Measurements from ENCODE around the gene MNS1.
"Not testable (repeated sequence)": the region's sequence is repeated elsewhere in the genome, so short reads cannot be mapped to it uniquely, and the experiment has no call there.

The MNS1 gene, protein sequence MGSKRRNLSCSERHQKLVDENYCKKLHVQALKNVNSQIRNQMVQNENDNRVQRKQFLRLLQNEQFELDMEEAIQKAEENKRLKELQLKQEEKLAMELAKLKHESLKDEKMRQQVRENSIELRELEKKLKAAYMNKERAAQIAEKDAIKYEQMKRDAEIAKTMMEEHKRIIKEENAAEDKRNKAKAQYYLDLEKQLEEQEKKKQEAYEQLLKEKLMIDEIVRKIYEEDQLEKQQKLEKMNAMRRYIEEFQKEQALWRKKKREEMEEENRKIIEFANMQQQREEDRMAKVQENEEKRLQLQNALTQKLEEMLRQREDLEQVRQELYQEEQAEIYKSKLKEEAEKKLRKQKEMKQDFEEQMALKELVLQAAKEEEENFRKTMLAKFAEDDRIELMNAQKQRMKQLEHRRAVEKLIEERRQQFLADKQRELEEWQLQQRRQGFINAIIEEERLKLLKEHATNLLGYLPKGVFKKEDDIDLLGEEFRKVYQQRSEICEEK

GRCh38 chr15:56464893-56465520 is at the start of gene MNS1:
MNS1 (minus strand) TSS chr15:56465137; CDS start chr15:56464972, 165 bp downstream.
- peak; percentile 3 to 91 (median 76) for DNase-seq

DNA sequence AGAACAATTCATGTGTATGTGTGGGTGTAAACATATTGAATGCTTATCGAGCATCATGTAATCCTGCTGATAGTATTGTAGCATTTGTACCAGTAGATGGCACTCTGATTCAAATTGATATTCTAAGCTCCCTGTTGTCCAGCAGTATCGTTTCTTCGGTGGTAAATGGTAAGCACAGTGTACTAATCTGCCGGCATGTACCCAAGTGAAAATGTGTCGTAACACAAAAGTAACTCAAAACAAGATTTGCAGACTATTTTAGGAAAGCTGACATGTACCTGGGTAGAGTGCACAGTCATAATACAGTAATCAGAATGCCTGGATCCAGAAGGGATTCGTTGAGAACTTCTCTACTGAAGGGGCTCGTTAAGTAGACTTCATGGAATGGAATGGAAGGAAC is 31.7 kb upstream of the MNS1 start:
- peak in 2 of 51 donors; percentile 25 to 52 for DNase-seq

GRCh38 chr15:56495533-56495932 is 30.6 kb upstream of the MNS1 start:
- no peak for DNase-seq

DNA sequence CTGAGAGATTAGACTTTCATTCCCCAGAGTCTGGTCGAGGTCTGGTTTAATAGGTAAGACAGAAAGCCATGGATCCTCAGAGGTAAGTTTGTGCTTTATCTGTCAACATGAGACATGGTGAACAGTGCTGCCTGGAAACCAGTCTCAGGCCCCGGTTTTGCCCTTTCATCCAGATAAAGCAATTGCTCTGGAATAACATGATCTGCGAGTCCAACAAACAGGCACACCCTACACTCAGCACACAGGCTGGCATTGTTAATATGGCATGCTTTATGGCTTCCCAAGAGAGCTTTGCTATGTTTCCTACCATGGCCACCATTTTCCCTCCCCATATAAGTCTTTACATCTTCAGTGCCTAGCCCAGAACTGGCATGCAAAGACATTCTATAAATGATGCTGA is 30.1 kb upstream of the MNS1 start:
- no peak for DNase-seq

DNA sequence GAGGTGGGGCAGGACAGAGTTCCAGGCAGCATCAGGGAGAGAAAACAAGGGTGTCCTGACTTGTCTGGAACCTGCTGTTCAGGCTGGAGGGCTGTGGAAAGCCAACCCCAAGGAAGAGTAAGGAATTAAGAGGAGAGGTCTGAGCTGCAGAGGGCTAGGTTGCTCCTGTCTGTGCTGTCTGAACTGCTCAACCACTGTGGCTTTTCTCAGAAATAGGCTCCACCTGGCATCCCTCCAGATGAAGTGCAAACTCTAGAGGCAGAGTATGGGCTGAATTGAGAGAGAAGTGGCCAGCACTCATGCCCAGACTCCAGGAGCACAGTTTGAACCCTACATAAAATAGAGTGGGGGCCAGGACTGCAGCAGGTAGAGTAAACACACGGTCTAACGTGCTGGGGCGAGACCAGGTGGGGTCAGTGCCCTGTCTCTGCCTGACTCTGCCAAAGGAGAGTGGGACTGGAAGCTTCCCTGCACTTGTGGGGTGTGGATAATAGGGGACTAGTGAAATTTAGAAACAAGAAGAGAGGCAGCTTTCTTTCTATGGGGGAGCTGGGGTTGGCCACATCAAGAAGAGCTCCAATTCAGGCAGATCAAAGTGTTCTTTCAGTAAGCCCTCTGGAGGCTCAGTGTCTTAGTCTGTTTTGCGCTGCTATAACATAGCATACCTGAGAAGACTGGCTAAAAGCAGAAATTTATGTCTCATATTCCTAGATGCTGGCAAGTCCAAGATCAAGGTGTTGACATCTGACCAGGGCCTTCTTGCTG is 28.0 kb upstream of the MNS1 start:
- DNase-seq: no peak

DNA sequence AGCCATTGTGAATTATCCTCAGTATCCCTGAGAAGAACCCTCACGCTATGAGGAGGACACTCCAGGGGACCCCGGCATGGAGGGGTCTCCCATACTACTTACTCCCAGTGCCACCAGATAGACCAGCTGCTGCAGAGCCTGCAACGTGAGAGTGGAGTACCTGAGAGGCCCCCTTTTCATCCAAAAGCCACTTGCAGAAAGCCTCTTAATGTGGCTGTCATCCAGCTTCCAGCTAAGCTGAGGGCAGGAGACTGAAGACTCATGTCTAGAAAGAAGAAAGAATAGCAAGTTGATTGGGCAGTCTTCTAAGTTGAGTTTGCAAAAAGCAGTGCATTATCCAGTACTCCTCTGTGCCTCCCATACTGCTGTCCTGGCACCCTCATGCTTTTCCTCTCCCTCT is 27.3 kb upstream of the MNS1 start:
- no peak for DNase-seq

DNA sequence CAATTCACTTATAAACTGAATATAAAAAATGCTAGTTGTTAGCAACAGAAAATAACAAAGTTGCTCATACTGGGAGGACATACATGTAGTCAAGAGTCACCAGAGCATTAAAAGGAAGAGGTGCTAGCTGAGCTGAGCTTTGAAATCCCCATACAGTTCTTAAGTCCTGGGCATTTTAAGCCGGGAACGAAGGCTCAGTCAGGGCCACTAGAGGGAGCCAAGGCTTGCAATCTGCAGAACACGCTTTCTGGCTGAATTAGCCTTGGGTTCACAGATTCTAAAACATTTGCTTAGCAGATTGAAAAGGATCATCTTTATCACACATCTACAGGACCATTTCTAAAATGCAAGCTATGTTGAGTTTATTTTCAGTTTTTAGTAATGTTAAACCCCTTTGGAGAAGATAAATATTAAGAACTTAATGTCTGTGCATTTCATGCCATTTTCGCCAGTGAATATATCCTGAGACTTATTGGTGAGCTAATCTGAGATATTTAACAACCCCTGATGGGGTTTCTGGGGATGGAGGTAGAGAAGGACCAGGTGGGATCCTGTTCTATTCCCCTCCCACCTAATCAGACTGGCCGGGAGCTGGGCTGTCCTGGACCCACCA is 26.3 kb upstream of the MNS1 start:
- DNase-seq: peak in 38 of 51 donors; percentile 2 to 75 (median 34)

DNA sequence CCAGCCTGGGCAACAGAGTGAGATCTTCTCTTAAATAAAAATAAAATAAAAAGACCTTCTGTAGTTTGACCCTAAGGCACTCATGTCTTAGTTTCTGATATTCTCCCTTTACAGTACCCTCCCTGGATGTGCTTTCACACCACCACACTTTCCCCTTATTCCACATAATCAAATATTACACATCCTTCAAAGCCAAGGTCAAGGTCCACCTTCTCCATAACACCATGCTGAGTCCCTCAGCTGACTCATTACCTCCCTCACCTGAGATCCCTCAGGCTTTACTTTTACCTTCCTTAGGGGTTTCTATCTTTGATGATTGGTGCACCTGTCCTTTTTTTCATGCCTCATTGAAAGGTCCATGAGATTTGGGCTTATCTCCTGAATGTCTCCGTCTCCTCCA is 25.5 kb upstream of the MNS1 start:
- no peak for DNase-seq

- not testable (repeated sequence) for DNase-seq
Observed at GRCh38 chr15:56486206-56486605, 21.3 kb upstream of the MNS1 start.

DNA sequence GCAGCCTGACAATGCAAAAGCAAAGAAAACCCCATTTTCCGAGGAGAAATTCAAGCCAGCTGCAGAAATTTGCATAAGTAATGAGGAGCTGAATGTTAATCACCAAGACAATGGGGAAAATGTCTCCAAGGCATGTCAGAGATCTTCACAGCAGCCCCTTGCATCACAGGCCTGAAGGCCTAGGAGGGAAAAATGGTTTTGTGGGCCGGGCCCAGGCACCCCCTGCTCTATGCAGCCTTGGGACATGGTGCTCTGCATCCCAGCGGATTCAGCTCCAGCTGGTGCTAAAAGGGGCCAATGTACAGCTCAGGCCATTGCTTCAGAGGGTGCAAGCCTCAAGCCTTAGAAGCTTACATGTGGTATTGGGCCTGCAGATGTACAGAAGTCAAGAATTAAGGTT is 20.5 kb upstream of the MNS1 start:
- not testable (repeated sequence) for DNase-seq

DNA sequence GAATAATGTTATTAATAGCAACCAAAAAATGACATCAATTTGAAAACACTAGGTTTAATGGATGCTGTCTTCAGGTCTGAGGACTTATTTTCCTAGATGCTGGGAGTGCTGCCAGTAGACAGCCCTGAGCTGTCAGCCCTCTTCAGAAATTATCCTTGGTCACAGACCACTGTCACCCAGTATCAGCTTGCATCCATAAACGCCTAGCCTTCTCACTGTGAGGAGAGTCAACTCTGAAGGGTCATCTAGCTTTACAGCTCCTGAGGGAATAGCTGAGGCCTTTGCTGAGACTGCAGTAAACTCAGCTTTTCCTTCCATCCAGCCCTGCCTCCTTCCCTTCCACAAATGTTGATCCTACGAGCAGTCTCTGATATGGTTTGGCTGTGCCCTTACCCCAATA is 19.4 kb upstream of the MNS1 start:
- no peak for DNase-seq

- no peak for DNase-seq
Observed at GRCh38 chr15:56475351-56475750, 10.4 kb upstream of the MNS1 start.

- DNase-seq: no peak
Observed at GRCh38 chr15:56473017-56473416, 8.1 kb upstream of the MNS1 start.

GRCh38 chr15:56472278-56472677 is 7.3 kb upstream of the MNS1 start:
- no peak for DNase-seq

DNA sequence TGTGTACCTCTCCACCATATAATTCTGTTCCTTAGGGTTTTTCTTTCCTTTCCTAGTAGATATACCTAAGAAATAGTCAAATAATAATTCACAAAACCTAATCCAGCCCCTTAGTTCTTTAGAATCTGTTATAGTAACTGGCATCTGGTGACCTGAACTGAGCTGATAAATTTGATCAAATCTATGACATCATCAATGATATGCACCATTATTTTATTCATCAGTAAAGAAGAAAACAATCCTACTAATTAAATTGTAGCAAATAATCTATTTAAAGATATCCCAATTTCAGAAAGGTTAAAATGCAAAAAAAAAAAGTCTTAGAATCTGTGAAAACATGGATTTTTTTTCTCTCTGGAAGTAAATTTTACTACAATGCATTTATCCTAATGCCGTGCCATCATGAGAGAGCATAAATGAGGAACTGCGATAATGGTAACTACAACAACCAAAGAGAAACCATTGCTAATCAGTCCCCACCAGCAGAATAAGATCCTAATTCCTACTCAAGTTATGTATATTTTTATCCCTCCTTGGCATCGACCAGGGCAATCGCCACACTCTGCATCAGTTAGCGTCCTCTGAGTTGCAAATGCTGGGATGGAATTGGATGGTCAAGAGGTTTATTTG is 6.6 kb upstream of the MNS1 start:
- no peak for DNase-seq

DNA sequence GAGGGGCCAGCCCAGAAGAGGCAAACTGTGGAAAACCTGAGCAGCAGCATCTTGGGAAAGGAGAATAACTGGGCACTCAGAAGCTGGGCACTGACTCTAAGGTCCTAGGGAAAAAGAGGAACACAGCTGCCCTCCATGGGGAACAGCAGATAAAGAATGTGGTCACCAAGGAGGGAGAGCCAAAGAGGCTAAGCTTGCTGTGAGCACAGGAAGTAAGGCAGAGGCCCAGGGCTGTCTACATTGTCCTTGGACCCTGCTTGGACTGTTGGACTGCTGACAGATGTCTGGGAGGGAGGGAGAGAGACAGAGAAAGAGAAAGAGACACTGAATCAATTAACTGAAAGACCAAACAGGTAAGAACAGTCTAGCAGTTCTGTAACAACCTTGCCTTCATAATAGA is 4.5 kb upstream of the MNS1 start:
- DNase-seq: no peak

- DNase-seq: no peak
Observed at GRCh38 chr15:56468401-56468800, 3.5 kb upstream of the MNS1 start.

GRCh38 chr15:56467616-56468015 is 2.7 kb upstream of the MNS1 start:
- DNase-seq: no peak

GRCh38 chr15:56460947-56461346 is 4.0 kb downstream of the MNS1 start:
- no peak for DNase-seq

DNA sequence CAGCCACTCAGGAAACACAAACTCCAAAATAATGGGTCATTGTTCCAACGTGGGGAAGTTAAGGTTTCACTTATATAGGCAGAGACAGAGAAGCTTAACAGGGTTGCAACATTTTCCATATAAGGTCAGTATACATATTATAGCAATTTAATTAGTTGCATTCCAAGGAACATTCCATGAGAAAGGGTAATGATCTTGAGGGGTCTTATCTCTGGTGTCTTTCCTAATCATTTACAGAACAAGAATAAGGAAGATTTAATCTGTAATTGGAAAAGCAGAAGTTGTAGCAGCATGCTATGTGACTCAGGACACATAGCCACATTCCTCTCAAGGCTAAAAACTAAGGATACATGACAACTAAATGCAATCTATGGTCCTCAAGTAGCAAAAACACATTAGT is 4.9 kb downstream of the MNS1 start:
- DNase-seq: no peak

GRCh38 chr15:56459096-56459495 is 5.8 kb downstream of the MNS1 start:
- no peak for DNase-seq

Data from hypothalamus (tissue), 51 donors.